Prostate gland (tissue), 2 donors: ENCODE data around the gene ENPP7. TPM values are rescaled to one million over a fixed set of nuclear protein-coding genes. Genes with fewer than 3 reads are reported as not detected.

Experiments
- DNase-seq: peaks from one replicate; pipeline ENCODE4 v3.0.0-alpha.2; 2019; ENCODE audit warnings: low spot score
- H3K27ac ChIP-seq, 2 donors: fragments of 200-600 bp; sonication (generic); 2 replicates each; pipeline ENCODE4 v1.5.1; 2017 to 2019
- H3K27me3 ChIP-seq: fragments of 200-600 bp; sonication (generic); replicated peaks from 2 replicates; pipeline ENCODE4 v1.5.1; 2019; ENCODE audit not compliant: insufficient read depth
- H3K36me3 ChIP-seq, 2 donors: fragments of 200-600 bp; sonication (generic); 1 replicate in 1 of 2; 2 replicates in 1 of 2; pipeline versions ENCODE4 v1.5.1 to v1.8.1; 2017 to 2019
- H3K4me1 ChIP-seq: fragments of 200-600 bp; sonication (generic); replicated peaks from 2 replicates; pipeline ENCODE4 v1.5.1; 2019
- H3K4me3 ChIP-seq, 2 donors: fragments of 200-600 bp; sonication (generic); 2 replicates each; pipeline ENCODE4 v1.5.1; 2017 to 2019
- H3K9me3 ChIP-seq: fragments of 200-600 bp; sonication (generic); 2 replicates; pipeline ENCODE4 v1.5.1; 2017
- CTCF ChIP-seq, 4 experiments: fragments of 200-600 bp in 2 of 4; fragments of 450-650 bp in 2 of 4; sonication (generic) in 2 of 4; IDR thresholded peaks; 1 replicate in 3 of 4; 2 replicates in 1 of 4; pipeline ENCODE4 v1.5.1; 2016 to 2019; ENCODE audit warnings: antibody characterized with exemption in 4 of 4, mild to moderate bottlenecking in 2 of 4, moderate library complexity in 2 of 4
- POLR2A ChIP-seq: fragments of 450-650 bp; IDR thresholded peaks from one replicate; pipeline ENCODE4 v1.6.1; 2016; ENCODE audit warnings: antibody characterized with exemption, mild to moderate bottlenecking
- POLR2AphosphoS5 ChIP-seq: sonication (generic); formaldehyde crosslinking; IDR thresholded peaks from one replicate; pipeline ENCODE4 v1.6.1; 2017; ENCODE audit warnings: antibody characterized with exemption
- WGBS: methylation state at CpG from one replicate; pipeline ENCODE4 v1.1.5; 2018; 5-methylcytosine and 5-hydroxymethylcytosine counted together
- intact Hi-C: fragments of 100-400 bp; cut with DNase I; formaldehyde crosslinking; loops from one replicate; pipeline ENCODE4 v1.14.2; 2022
- total RNA-seq, 2 donors: library from RNA; depleted of rRNA; stranded (reverse); fragments of >200 nt; gene quantifications; one replicate each; pipeline ENCODE4 v1.1.0, GENCODE V29; 2016

ENPP7 gene
- total RNA-seq, 2 donors from 2014 or later: not detected

DNA sequence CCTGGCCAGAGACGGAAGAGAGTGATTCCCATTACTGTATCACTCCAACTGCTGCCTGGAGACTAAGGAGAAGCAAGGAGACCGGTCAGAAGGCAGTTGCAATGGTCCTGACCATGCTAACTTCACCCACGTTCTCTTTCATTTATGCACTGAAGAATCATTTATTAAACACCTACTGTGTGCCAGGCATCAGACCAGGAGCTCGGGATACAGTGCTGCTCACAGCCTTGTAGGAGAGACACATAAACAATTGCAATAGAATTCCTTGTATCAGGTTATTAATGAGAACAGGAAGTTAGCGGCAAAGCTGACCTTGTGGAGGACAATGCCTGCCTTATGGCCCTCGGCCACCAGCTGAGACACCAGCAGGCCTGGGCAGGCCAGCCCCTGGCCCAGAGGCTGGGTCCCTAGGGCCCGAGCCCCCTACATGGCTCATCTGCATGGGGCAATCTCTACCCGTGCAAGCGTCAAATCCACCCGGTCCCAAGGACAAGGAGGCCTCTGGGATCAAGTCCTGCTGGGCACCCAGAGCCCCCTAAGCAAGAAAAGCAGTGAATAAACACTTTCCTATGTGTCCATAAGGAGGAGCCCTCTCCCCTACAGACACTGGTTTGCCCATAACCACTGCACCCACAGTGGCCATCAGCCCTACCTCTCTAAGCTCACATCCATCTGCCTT, 8.6 kb upstream of the ENPP7 start:
- WGBS: 62% methylated on average over 10 of the region's 10 CpGs
- TF ChIP-seq POLR2A: no peak
- TF ChIP-seq CTCF (IDR thresholded peaks at IDR 0.05): no peak
- no peak for TF ChIP-seq POLR2AphosphoS5
- intact Hi-C loops: no loop called here
- no peaks in the 10 kb centered on the region for H3K4me1 ChIP-seq
- no peak overlapping the region for H3K27ac ChIP-seq
- no peaks in the 10 kb centered on the region for H3K27me3 ChIP-seq
- H3K36me3 ChIP-seq: no peaks in the 10 kb centered on the region
- no peaks in the 10 kb centered on the region for H3K9me3 ChIP-seq
- no peak for DNase-seq
- no peak overlapping the region for H3K4me3 ChIP-seq

- H3K4me3 ChIP-seq: no peak overlapping the region
- TF ChIP-seq CTCF (IDR thresholded peaks at IDR 0.05) (no peak), POLR2AphosphoS5 (no peak), POLR2A (no peak)
- H3K9me3 ChIP-seq: no peaks in the 10 kb centered on the region
- intact Hi-C loops: no loop called here
- no peaks in the 10 kb centered on the region for H3K27me3 ChIP-seq
- H3K27ac ChIP-seq: no peak overlapping the region
- no peaks in the 10 kb centered on the region for H3K36me3 ChIP-seq
- H3K4me1 ChIP-seq: no peaks in the 10 kb centered on the region
- WGBS: 85% methylated on average over 10 of the region's 10 CpGs
- DNase-seq: no peak
Measured at GRCh38 chr17:79722787-79723186, 8.0 kb upstream of the ENPP7 start.

- TF ChIP-seq POLR2A (no peak), POLR2AphosphoS5 (peak; percentile 76), CTCF (IDR thresholded peaks at IDR 0.05) (no peak)
- Histone ChIP-seq H3K9me3 (no peaks in the 10 kb centered on the region), H3K36me3 (no peaks in the 10 kb centered on the region), H3K27ac (no peak overlapping the region), H3K4me1 (no peaks in the 10 kb centered on the region), H3K27me3 (no peaks in the 10 kb centered on the region), H3K4me3 (peak overlapping the region; percentile 7 to 12)
- intact Hi-C loops: no loop called here
- peak; percentile 62 for DNase-seq
- WGBS: 46% methylated on average over 21 of the region's 22 CpGs
Measured at GRCh38 chr17:79728169-79728907, 2.4 kb upstream of the ENPP7 start.

- Histone ChIP-seq H3K36me3 (no peaks in the 10 kb centered on the region), H3K27me3 (no peaks in the 10 kb centered on the region), H3K4me3 (no peak overlapping the region), H3K27ac (no peak overlapping the region), H3K9me3 (no peaks in the 10 kb centered on the region), H3K4me1 (no peaks in the 10 kb centered on the region)
- TF ChIP-seq POLR2A: no peak
- no peak for DNase-seq
- 74% methylated on average over 21 of the region's 26 CpGs for WGBS
- intact Hi-C loops: no loop called here
Measured at GRCh38 chr17:79728908-79729471, 1.8 kb upstream of the ENPP7 start.

DNA sequence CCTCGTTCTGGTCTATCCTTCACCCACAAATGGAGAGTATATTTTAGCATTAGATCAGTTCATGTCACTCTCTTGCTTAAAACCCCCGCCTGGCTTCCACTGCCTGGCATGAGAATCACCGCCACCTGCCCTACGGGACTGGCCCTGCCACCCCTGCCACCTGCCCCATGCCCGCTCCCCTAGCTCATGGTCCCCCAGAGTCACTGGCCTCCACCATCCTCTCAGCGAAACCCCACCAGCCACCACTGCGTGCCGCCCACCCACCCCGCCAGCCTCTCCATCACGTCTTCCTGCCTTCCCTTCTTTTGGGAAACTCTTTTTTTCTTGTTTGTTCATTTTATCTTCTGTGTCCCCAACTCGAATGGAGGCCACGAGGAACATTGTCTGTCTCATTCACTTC, 982 bp upstream of the ENPP7 start:
- Histone ChIP-seq H3K27ac (no peak overlapping the region), H3K4me3 (no peak overlapping the region), H3K27me3 (no peaks in the 10 kb centered on the region), H3K36me3 (no peaks in the 10 kb centered on the region), H3K4me1 (no peaks in the 10 kb centered on the region), H3K9me3 (no peaks in the 10 kb centered on the region)
- no peak for DNase-seq
- 93% methylated on average over 12 of the region's 12 CpGs for WGBS
- intact Hi-C loops: no loop called here
- no peak for TF ChIP-seq CTCF (IDR thresholded peaks at IDR 0.05)
- TF ChIP-seq POLR2A: no peak
- TF ChIP-seq POLR2AphosphoS5: no peak
